ENCODE measurements around the gene HILPDA.

GRCh38 chr7:128421384-128421783 lies 34.3 kb upstream of the HILPDA start:
- TF ChIP-seq, protein P1, sequence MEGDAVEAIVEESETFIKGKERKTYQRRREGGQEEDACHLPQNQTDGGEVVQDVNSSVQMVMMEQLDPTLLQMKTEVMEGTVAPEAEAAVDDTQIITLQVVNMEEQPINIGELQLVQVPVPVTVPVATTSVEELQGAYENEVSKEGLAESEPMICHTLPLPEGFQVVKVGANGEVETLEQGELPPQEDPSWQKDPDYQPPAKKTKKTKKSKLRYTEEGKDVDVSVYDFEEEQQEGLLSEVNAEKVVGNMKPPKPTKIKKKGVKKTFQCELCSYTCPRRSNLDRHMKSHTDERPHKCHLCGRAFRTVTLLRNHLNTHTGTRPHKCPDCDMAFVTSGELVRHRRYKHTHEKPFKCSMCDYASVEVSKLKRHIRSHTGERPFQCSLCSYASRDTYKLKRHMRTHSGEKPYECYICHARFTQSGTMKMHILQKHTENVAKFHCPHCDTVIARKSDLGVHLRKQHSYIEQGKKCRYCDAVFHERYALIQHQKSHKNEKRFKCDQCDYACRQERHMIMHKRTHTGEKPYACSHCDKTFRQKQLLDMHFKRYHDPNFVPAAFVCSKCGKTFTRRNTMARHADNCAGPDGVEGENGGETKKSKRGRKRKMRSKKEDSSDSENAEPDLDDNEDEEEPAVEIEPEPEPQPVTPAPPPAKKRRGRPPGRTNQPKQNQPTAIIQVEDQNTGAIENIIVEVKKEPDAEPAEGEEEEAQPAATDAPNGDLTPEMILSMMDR (conservative IDR thresholded peaks at IDR 0.05; ENCODE audit: low read length): no peak
- no peak for TF ChIP-seq EZH2phosphoT487 (IDR thresholded peaks at IDR 0.05; ENCODE audit: borderline replicate concordance)

Measured in Loucy (cell line).